HepG2 (cell line): ENCODE measurements around the gene MARS1. TPM values are rescaled to one million over a fixed set of nuclear protein-coding genes. Genes with fewer than 3 reads are reported as not detected.

Experiments
- ATAC-seq: fragments of 200-7000 bp; cut with Tn5 transposase; 3 replicates; pipeline ENCODE4 v1.9.1; 2020; ENCODE audit warnings: mild to moderate bottlenecking, moderate library complexity
- BruUV-seq: library from RNA; stranded (reverse); fragments of 400-500 nt; replicated peaks from 2 replicates; lab custom pipeline; 2021; lab: Mats Ljungman, UMichigan
- CTCF ChIA-PET: fragments of 300-600 bp; formaldehyde crosslinking; extraction: SDS; loops from one replicate; lab custom pipeline; 2021; ENCODE audit warnings: low total read pairs, inconsistent platforms, low intra/inter-chr PET ratio; lab: Yijun Ruan, JAX
- POLR2A ChIA-PET: fragments of 350-600 bp; sonication (Branson Sonifier 250); formaldehyde crosslinking; loops from one replicate; lab custom pipeline; 2020; ENCODE audit warnings: antibody characterized with exemption, inconsistent platforms; lab: Yijun Ruan, JAX
- DNase-seq: peaks from one replicate; pipeline ENCODE4 v3.0.0-alpha.2; 2015; ENCODE audit warnings: low spot score
- FAIRE-seq: peaks from 3 replicates; lab custom pipeline; 2011; peaks lifted over from hg19 to GRCh38; lab: Jason Lieb, UNC
- H2AFZ ChIP-seq: one replicate; pipeline ENCODE4 v1.6.1; 2011; ENCODE audit warnings: low read length, inconsistent platforms
- H3K27ac ChIP-seq: fragments of 300-600 bp; 3 replicates; pipeline ENCODE4 v1.8.0; 2011; ENCODE audit warnings: mixed run types, mild to moderate bottlenecking, mixed read lengths, low read length, inconsistent platforms; ENCODE audit not compliant: insufficient read depth; ENCODE audit errors: extremely low read length
- H3K27me3 ChIP-seq, 2 experiments: fragments of 200-600 bp in 1 of 2; 2 replicates in 1 of 2; 3 replicates in 1 of 2; pipeline versions ENCODE4 v1.6.0 to v1.8.0; 2011; ENCODE audit warnings: low read length in 2 of 2, mild to moderate bottlenecking in 2 of 2, moderate library complexity in 2 of 2, inconsistent platforms in 1 of 2; ENCODE audit not compliant: insufficient read depth in 2 of 2, control insufficient read depth in 1 of 2
- H3K36me3 ChIP-seq, 2 experiments: fragments of 200-600 bp in 1 of 2; replicated peaks in 1 of 2; 2 replicates in 1 of 2; 3 replicates in 1 of 2; pipeline versions ENCODE4 v1.5.1 to v1.8.0; 2011; ENCODE audit warnings: low read length in 2 of 2, inconsistent platforms in 1 of 2; ENCODE audit not compliant: insufficient read depth in 2 of 2, control insufficient read depth in 1 of 2
- H3K4me1 ChIP-seq: 2 replicates; pipeline ENCODE4 v1.5.1; 2012; ENCODE audit warnings: low read length, inconsistent platforms; ENCODE audit not compliant: insufficient read depth
- H3K4me2 ChIP-seq: 2 replicates; pipeline ENCODE4 v1.6.0; 2011; ENCODE audit warnings: low read depth, low read length, inconsistent platforms
- H3K4me3 ChIP-seq, 3 experiments: fragments of 200-600 bp in 1 of 3; sonication (generic), shearing (Covaris generic) in 1 of 3; replicated peaks in 1 of 3; 2 replicates each; pipeline ENCODE4 v1.5.1; 2011 to 2016; ENCODE audit warnings: low read length in 3 of 3, inconsistent platforms in 2 of 3, low read depth in 2 of 3, mild to moderate bottlenecking in 2 of 3, control low read depth in 1 of 3, mixed read lengths in 1 of 3; ENCODE audit not compliant: insufficient read depth in 1 of 3
- H3K79me2 ChIP-seq: one replicate; pipeline ENCODE4 v1.6.1; 2011; ENCODE audit warnings: low read length, inconsistent platforms; ENCODE audit not compliant: insufficient read depth
- H3K9ac ChIP-seq: 2 replicates; pipeline ENCODE4 v1.6.0; 2011; ENCODE audit warnings: mild to moderate bottlenecking, low read depth, low read length, inconsistent platforms; ENCODE audit not compliant: insufficient read depth
- H3K9me3 ChIP-seq: 2 replicates; pipeline ENCODE4 v1.5.1; 2012; ENCODE audit warnings: mild to moderate bottlenecking, low read length
- H4K20me1 ChIP-seq: 2 replicates; pipeline ENCODE4 v1.6.0; 2011; ENCODE audit warnings: inconsistent platforms, mild to moderate bottlenecking, low read length, moderate library complexity; ENCODE audit not compliant: insufficient read depth
- NR2F2 ChIP-seq: IDR thresholded peaks from 2 replicates; pipeline ENCODE4 v1.6.1; 2012; ENCODE audit warnings: low read depth, inconsistent platforms, borderline replicate concordance
- NRL ChIP-seq: sonication (generic); formaldehyde crosslinking; IDR thresholded peaks from 2 replicates; pipeline ENCODE4 v1.5.0; 2020; ENCODE audit warnings: missing genetic modification reagents, mild to moderate bottlenecking, moderate library complexity, borderline replicate concordance
- STAG1 ChIP-seq: sonication (generic); formaldehyde crosslinking; IDR thresholded peaks from 2 replicates; pipeline ENCODE4 v1.4.0; 2020; ENCODE audit warnings: missing genetic modification reagents
- ZNF607 ChIP-seq: sonication (generic); formaldehyde crosslinking; IDR thresholded peaks from 2 replicates; pipeline ENCODE4 v1.5.1; 2020; ENCODE audit warnings: missing genetic modification reagents, mild to moderate bottlenecking, borderline replicate concordance
- WGBS: methylation state at CpG from one replicate; pipeline ENCODE4 v1.1.6; 2017; ENCODE audit warnings: low lambda C conversion rate; 5-methylcytosine and 5-hydroxymethylcytosine counted together
- in situ Hi-C: cut with HindIII; loops from 2 replicates; pipeline ENCODE4 v1.10.0; 2017; ENCODE audit warnings: low pct_unique_long_range_greater_than_20kb; ENCODE audit not compliant: extremely low pct_ligation_motif_present
- intact Hi-C: fragments of 100-400 bp; cut with micrococcal nuclease; formaldehyde crosslinking; loops from one replicate; pipeline ENCODE4 v1.10.0; 2022; ENCODE audit not compliant: unreplicated experiment
- polyA plus RNA-seq, 8 experiments: library from polyadenylated mRNA; depleted of rRNA in 3 of 8; stranded (reverse) in 7 of 8; unstranded in 1 of 8; fragments of >200 nt; fragmentation: Illumina TruSeq in 4 of 8; extraction: Trizol in 4 of 8; gene quantifications; 2 replicates each; pipeline versions ENCODE4 v1.2.1 to v1.2.3, GENCODE V29; 2011 to 2016; ENCODE audit warnings: low read depth in 4 of 8, missing spikeins in 1 of 8, mixed read lengths in 1 of 8; ENCODE audit not compliant: insufficient read depth in 1 of 8
- total RNA-seq, 5 experiments: library from RNA; depleted of rRNA; stranded (reverse); fragments of >200 nt; fragmentation: Illumina TruSeq; extraction: Trizol; gene quantifications; 2 replicates each; pipeline ENCODE4 v1.2.3, GENCODE V29; 2016; ENCODE audit warnings: low read depth in 1 of 5
- TF ChIP-seq, protein P1 (sequence below): sonication (generic); formaldehyde crosslinking; IDR thresholded peaks from 2 replicates; pipeline ENCODE4 v1.4.0; 2020; ENCODE audit warnings: mild to moderate bottlenecking, missing genetic modification reagents
- TF ChIP-seq, protein P2 (sequence below): sonication (generic); formaldehyde crosslinking; IDR thresholded peaks from 2 replicates; pipeline ENCODE4 v1.8.0; 2023; ENCODE audit warnings: mild to moderate bottlenecking, missing genetic modification reagents
- TF ChIP-seq, protein P3 (sequence below): sonication (generic); formaldehyde crosslinking; IDR thresholded peaks from 2 replicates; pipeline ENCODE4 v1.4.0; 2020; ENCODE audit warnings: missing genetic modification reagents
- TF ChIP-seq, protein P4 (sequence below): sonication (generic); formaldehyde crosslinking; IDR thresholded peaks from 2 replicates; pipeline ENCODE4 v1.8.0; 2022; ENCODE audit warnings: mild to moderate bottlenecking, missing genetic modification reagents, moderate library complexity

MARS1 gene
- total and polyA plus RNA-seq, 2 of the 13 experiments (the other 11 are each of a cell fraction or from before 2014, with no cell fraction given), result 115 to 181 TPM

DNA sequence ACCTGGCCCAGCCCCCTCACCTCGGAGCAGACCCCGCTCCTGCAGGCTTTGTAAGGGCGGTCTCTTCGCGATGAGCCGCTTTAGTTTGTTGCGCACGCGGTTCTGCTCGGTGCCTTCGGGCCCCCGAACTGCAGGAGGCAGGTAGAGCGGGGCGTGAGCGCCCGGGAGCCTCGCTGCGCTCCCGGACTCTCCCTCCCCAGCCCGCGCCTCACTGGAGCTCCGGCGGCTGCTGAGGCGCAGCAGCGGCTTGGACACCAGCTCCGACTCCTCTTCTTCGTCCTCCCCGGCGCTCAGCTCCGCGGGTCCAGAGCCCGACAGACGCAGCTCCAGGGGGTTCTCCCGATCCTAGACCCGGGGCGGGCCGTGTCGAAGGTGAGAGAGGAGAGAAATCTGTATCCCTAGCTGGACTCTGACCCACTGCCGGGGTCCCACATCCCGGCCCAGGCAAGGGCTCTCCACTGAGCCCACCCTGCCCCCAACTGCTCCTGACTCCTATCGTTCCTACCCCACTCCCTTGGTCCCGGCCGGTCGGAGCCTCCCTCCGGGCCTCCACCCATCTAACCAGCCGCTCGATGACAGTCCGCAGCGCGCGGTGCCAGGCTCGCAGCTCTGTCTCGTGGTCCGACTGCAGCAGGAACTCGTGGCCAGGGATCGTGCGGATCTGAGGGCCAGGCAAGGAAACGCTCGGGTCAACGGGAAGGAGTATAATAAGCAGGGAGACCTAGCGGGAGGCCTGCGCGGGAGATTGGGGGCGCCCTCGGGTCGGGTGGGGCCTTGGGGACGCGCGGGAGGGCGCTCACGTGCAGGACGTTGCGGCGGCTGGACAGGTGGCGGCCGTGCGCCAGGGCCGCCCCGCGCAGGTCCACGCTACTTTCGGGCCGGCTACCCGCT is 12.4 kb upstream of the MARS1 start (continued):
- TF ChIP-seq NRL (CRISPR knock-in tag) (peak; percentile 22; the same call in 1 of the 2 replicates), NR2F2 (no peak)
- TF ChIP-seq, protein P1, sequence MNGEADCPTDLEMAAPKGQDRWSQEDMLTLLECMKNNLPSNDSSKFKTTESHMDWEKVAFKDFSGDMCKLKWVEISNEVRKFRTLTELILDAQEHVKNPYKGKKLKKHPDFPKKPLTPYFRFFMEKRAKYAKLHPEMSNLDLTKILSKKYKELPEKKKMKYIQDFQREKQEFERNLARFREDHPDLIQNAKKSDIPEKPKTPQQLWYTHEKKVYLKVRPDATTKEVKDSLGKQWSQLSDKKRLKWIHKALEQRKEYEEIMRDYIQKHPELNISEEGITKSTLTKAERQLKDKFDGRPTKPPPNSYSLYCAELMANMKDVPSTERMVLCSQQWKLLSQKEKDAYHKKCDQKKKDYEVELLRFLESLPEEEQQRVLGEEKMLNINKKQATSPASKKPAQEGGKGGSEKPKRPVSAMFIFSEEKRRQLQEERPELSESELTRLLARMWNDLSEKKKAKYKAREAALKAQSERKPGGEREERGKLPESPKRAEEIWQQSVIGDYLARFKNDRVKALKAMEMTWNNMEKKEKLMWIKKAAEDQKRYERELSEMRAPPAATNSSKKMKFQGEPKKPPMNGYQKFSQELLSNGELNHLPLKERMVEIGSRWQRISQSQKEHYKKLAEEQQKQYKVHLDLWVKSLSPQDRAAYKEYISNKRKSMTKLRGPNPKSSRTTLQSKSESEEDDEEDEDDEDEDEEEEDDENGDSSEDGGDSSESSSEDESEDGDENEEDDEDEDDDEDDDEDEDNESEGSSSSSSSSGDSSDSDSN (CRISPR knock-in tag), result peak; percentile 22; the same call in 1 of the 2 replicates
- TF ChIP-seq, all 625 proteins: peak for 22

DNA sequence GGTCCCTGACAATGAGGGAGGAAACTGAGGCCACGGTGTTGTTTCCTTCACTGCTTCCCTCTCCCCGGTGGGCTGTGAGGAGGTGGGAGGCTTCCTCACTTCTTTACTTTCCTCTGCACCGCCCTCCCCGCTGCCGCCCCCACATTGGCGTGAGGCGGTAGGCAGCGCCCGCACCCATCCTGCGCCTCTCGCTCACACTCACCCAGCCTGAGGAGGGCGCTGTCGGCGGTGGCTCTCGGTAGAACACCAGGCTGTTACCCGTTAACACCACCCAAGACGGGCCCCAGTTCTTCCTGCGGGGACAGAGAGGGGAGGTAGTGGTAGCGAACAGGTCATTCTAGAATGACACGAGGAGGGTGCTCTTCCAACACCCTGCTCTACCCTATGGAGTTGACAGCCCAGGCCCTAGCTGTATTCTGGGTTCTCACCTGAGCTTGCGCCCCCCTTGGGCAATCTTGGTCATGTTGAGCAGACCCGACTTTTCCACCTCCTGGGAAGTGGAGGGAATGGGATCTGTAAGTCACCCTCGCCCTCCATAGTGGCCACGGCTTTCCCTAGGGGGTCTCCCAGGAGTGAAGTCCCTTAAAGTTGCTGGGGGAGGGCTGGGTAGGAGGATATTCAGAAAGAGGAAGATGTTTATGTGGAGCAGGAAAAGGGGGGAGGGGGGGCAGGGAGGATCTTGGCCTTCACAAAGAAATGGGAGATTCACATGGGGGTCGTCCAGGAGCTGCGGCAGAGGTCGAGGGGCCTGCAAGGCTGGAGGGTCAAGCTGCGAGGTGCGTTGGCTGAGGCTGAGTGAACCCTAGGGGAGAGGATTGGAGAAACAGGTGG is 11.5 kb upstream of the MARS1 start:
- no peaks in the 10 kb centered on the region for H3K79me2 ChIP-seq
- DNase-seq (no peak), ATAC-seq (peak; percentile 6; the same call in 1 of the 3 replicates), FAIRE-seq (no peak)
- H3K27ac ChIP-seq, result no peak overlapping the region
- no peaks in the 10 kb centered on the region for H4K20me1 ChIP-seq
- WGBS, result 79% methylated on average over 29 of the region's 29 CpGs
- no peaks in the 10 kb centered on the region for H3K9me3 ChIP-seq
- ChIA-PET CTCF (no interaction called here), POLR2A (interaction anchor here (1.1 kb wide), 1 partner anchor 45 kb away, joined by 4 read pairs; the partner anchor contains the start of gene DDIT3)
- H3K36me3 ChIP-seq, result no peaks in the 10 kb centered on the region
- no peak overlapping the region for H2AFZ ChIP-seq
- TF ChIP-seq, protein P2, sequence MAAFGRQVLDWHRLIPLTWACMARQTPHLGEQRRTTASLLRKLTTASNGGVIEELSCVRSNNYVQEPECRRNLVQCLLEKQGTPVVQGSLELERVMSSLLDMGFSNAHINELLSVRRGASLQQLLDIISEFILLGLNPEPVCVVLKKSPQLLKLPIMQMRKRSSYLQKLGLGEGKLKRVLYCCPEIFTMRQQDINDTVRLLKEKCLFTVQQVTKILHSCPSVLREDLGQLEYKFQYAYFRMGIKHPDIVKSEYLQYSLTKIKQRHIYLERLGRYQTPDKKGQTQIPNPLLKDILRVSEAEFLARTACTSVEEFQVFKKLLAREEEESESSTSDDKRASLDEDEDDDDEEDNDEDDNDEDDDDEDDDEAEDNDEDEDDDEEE (CRISPR knock-in tag), result no peak
- TF ChIP-seq ZNF607 (no peak), STAG1 (CRISPR knock-in tag) (0 out of 2 replicates have a peak, but pooled peaks have one; percentile 0)
- TF ChIP-seq, protein P3, sequence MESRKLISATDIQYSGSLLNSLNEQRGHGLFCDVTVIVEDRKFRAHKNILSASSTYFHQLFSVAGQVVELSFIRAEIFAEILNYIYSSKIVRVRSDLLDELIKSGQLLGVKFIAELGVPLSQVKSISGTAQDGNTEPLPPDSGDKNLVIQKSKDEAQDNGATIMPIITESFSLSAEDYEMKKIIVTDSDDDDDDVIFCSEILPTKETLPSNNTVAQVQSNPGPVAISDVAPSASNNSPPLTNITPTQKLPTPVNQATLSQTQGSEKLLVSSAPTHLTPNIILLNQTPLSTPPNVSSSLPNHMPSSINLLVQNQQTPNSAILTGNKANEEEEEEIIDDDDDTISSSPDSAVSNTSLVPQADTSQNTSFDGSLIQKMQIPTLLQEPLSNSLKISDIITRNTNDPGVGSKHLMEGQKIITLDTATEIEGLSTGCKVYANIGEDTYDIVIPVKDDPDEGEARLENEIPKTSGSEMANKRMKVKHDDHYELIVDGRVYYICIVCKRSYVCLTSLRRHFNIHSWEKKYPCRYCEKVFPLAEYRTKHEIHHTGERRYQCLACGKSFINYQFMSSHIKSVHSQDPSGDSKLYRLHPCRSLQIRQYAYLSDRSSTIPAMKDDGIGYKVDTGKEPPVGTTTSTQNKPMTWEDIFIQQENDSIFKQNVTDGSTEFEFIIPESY (CRISPR knock-in tag), result peak; percentile 78
- TF ChIP-seq, protein P4, sequence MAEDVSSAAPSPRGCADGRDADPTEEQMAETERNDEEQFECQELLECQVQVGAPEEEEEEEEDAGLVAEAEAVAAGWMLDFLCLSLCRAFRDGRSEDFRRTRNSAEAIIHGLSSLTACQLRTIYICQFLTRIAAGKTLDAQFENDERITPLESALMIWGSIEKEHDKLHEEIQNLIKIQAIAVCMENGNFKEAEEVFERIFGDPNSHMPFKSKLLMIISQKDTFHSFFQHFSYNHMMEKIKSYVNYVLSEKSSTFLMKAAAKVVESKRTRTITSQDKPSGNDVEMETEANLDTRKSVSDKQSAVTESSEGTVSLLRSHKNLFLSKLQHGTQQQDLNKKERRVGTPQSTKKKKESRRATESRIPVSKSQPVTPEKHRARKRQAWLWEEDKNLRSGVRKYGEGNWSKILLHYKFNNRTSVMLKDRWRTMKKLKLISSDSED, result peak; percentile 54; the same call in 1 of the 2 replicates
- BruUV-seq, result no TSS peak
- peak overlapping the region in 2 of 3 experiments; percentile 27 to 63; a peak in 3 of 6 replicates for H3K4me3 ChIP-seq
- H3K9ac ChIP-seq, result no peak overlapping the region
- in situ Hi-C loops, result no loop called here
- intact Hi-C loops, result no loop called here
- peaks cover 38% of the 10 kb centered on the region for H3K4me1 ChIP-seq
- peak overlapping the region; percentile 67 for H3K4me2 ChIP-seq
- H3K27me3 ChIP-seq, result peaks cover 8 to 74% of the 10 kb centered on the region in 2 experiments
